ENCODE data around the gene OR4K1. TPM values are rescaled to one million over a fixed set of nuclear protein-coding genes. Genes with fewer than 3 reads are reported as not detected.

OR4K1 gene
- total RNA-seq, 1 donor from 2014 or later, result not detected

GRCh38 chr14:19974844-19975243 lies 44.1 kb downstream of the OR4K1 start:
- TF ChIP-seq CTCF (conservative IDR thresholded peaks at IDR 0.05; ENCODE audit: low read depth, low read length), result no peak
- no peak for DNase-seq (ENCODE audit: low read depth)
- H3K4me3 ChIP-seq (ENCODE audit: low read depth, low read length), result no peak overlapping the region

DNA sequence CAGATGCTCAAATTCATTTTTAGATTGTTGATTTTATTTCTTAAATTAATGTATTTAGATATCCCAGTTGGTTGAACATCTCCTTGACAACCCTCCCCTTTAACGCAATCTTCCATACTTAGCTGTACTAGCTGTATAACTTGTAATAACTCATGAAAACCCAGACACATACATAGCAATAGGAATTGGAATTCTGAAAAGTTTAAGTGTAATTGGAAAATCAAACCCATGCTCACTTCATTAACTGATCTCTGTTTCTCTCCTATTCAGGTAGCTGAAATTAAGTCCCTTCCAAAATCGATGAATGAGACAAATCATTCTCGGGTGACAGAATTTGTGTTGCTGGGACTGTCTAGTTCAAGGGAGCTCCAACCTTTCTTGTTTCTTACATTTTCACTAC lies 44.6 kb downstream of the OR4K1 start, which contains the start of gene OR4K15:
OR4K15 (plus strand) TSS at position 301 of the 400 bp plus-strand sequence; CDS start at position 301, 0 bp downstream.
- H3K4me3 ChIP-seq (ENCODE audit: low read depth, low read length), result no peak within 1 kb of the TSS
- no peak for TF ChIP-seq CTCF (conservative IDR thresholded peaks at IDR 0.05; ENCODE audit: low read depth, low read length)
- no peak for DNase-seq (ENCODE audit: low read depth)

Other genes starting within 250 kb of the OR4K1 start
- gene OR11H2, start 217.0 kb upstream of the OR4K1 start, total RNA-seq, result not detected in 2 replicates
- gene OR4Q3, start 187.3 kb upstream of the OR4K1 start, total RNA-seq, result not detected in 2 replicates
- gene OR4M1, start 157.4 kb upstream of the OR4K1 start, total RNA-seq, result not detected in 2 replicates
- not detected in 2 replicates for gene OR4N2, start 127.1 kb upstream of the OR4K1 start, total RNA-seq
- gene OR4K2, start 55.8 kb upstream of the OR4K1 start, total RNA-seq, result not detected in 2 replicates
- gene OR4K5, start 10.3 kb upstream of the OR4K1 start, total RNA-seq, result not detected in 2 replicates
- not detected in 2 replicates for gene OR4K15, start 44.7 kb downstream of the OR4K1 start, total RNA-seq
- gene OR4Q2, start 71.2 kb downstream of the OR4K1 start, total RNA-seq, result not detected in 2 replicates
- not detected in 2 replicates for gene OR4K14, start 88.4 kb downstream of the OR4K1 start, total RNA-seq
- gene OR4K13, start 105.1 kb downstream of the OR4K1 start, total RNA-seq, result not detected in 2 replicates
- not detected in 2 replicates for gene OR4L1, start 129.1 kb downstream of the OR4K1 start, total RNA-seq
- not detected in 2 replicates for gene OR4K17, start 179.8 kb downstream of the OR4K1 start, total RNA-seq
- not detected in 2 replicates for gene OR4N5, start 207.9 kb downstream of the OR4K1 start, total RNA-seq